Measurements from ENCODE around the gene SLC29A4.
"Not testable (repeated sequence)": the region's sequence is repeated elsewhere in the genome, so short reads cannot be mapped to it uniquely, and the experiment has no call there.

The SLC29A4 gene, protein sequence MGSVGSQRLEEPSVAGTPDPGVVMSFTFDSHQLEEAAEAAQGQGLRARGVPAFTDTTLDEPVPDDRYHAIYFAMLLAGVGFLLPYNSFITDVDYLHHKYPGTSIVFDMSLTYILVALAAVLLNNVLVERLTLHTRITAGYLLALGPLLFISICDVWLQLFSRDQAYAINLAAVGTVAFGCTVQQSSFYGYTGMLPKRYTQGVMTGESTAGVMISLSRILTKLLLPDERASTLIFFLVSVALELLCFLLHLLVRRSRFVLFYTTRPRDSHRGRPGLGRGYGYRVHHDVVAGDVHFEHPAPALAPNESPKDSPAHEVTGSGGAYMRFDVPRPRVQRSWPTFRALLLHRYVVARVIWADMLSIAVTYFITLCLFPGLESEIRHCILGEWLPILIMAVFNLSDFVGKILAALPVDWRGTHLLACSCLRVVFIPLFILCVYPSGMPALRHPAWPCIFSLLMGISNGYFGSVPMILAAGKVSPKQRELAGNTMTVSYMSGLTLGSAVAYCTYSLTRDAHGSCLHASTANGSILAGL

DNA sequence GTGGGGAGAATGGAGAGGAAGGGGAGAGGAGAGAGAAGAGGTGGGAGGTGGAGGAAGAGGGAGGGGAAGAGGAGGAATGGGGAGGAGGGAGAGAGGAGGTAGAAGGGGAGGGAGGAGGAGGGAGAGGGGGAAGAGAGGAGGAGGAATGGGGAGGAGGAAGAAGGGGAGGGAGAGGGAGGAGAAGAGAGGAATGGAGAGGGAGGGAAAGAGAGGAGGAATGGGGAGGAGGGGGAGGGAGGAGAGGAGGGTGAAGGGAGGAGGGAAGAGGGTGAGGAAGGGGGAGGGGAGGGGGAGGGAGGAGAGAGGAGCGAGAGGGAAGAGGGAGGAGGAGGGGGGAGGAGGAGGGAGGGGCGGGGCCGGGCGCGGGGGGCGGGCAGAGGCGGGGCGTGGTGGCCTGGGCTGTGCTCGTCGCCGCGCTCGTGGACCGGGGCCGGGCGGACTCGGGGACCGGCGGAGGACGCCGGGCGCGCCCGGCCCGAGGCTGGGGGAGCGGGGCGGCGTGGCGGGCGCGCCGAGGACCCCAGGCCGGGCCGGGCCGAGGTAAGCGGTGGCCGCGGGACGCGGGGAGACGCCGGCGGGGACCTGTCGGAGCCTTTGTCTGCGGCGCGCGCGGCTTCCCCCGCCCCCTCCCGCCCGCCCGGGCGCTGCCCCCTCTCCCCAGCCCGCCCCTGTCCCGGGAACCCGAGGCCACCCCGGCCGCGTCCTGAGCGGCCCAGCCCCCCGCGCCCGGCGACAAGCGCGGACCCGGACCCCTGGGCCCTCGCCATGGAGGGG lies at the start of gene SLC29A4:
TSS of gene SLC29A4 (plus strand) at position 401 of the 774 bp plus-strand sequence. CDS start 4,874 bp downstream, outside the sequence.
- DNase-seq (ENCODE audit: low read depth), result no peak

DNA sequence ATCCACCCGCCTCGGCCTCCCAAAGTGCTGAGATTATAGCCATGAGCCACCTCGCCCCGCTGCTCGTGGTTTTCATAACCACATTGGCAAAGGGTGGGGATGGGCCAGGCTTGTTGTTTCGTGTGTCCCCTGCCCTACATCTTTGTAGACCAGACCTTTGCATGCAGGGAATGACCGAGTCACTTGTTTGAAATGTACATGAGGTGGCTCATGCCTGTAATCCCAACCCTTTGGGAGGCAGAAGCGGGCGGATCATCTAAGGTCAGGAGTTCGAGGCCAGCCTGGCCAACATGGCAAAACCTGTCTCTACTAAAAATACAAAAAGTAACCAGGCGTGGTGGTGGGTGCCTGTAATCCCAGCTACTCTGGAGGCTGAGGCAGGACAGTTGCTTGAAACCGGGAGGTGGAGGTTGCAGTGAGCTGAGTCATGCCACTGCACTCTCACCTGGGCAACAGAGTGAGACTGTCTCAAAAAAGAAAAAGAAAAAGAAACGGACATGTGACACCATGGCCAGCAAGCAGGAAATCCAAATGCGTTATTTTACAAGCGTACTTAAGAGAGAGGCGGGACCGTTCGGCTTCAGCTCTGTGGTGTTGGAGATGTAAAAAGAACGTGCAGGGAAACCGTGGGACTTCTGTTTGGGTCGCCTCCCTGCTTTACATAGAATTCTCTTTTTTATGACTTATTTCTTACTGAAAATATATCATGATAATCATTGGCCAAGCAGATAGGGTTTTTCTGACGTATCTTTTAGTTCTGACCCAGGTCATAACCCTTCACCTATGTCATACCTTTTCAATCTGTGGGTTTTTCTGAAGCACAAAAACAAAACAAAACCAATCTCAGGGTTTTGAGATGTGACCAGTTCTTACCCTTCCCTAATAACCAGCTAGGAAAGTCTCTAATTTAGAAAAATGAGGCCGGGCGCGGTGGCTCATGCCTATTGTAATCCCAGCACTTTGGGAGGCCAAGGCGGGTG lies 47.6 kb upstream of the SLC29A4 start:
- no peak for DNase-seq (ENCODE audit: low read depth)

DNA sequence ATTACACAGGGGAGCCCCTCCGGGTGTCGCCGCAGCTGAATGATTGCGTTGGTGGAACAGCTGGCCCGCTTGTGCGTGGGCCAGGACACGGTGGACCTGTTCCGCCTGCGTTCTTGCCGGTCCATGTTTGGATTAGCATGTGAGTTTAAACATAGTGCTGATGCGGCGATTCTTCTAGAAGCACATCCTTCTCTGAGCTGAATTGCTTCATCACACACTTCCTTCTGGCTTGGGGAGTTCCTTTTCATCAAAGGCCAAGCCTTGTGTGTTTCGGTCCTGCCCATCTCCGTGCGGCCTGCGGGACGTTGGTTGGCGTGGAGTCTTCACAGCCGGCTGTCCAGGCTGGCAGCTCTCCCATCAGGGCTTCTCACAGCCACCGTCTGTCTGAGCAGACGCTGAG lies 45.5 kb upstream of the SLC29A4 start:
- DNase-seq (ENCODE audit: low read depth), result peak; percentile 49

DNA sequence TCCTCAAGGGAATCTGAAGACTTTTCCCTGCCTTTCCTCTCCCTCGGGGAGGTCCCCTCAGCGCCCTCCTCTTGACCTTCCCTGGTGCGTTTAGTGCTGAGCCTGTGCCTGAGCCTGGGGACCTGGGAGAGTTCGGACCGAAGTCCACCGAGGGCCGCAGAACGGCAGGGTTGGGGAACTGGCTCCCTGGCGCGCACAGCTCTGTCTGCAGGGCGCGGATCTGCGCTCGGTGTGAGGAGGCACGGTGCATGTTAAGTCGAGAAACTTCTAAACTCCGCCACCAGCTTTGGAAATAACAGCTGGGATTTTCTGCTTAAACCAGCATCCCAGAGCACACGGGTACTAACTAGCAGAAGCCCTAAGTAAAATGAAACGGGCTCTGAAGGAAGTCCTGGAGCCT lies 44.2 kb upstream of the SLC29A4 start:
- DNase-seq (ENCODE audit: low read depth), result no peak

DNA sequence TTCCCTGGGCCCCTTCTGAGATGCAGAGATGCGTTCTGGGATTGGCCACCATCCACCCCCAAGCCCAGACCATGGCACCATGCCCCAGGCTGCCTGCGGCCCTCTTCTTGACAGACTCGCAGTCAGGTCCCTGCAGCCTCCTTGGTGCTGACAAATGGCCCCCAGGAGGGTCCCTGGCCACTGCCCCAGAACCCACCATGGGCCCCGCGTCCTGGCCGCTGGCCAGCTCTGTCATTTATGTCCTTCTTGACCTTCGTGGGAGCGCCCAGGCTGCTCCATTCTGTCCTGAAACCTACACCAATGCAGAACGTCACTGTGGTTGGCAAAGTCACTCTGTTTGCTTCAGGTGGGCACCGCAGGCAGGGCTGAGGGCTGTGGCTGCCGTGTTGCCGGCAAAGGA lies 39.5 kb upstream of the SLC29A4 start:
- no peak for DNase-seq (ENCODE audit: low read depth)

DNA sequence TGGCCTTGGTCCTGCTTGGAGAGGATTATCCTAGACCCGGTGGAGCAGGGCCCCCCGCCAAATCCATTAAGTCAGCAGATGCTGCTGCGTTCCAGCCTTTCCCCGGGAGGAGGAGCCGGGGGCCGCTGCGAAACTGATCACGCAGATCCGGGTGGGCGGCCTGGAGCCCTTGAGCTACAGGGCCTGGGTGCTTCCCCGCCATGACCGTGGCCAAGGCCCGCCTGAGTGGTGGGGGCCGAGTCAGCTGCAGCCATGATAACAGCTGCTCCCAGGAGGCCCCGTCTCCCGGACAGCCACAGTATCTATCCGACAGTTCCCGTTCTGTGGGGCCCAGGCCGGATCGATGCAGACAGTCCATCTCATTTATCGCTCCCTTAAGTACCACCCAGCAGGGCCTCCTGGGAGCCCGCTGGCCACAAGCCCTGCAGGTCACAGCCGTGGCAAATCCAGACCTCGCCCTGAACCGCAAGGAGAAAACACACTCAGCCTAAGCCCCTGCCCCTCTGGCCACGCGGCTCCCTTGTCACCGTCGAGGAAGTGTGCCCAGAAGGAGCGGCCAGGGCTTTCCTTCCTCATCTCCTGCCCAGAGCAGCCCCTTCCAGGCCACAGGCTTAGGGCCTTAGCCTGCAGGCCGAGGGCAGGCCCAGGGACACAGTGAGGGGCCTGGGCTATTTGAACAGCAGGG lies 34.4 kb upstream of the SLC29A4 start:
- DNase-seq (ENCODE audit: low read depth), result no peak

DNA sequence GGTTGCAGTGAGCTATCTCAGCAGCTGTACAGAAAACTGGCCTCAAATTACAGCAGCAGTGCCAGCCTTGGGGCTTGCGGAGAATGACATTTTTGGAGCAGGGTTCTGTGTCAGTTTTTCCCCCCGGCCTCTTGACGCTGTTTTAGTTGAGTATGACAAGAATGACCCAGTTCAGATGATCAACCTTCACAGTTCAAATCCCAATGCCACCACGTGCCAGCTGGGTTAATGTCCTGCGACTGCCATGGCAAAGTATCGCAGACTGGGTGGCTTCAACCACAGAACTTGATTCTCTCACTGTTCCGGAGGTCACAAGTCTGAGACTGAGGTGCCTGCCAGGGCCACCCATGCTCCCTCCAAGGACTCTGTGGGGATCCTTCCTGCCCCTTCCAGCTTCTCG lies 32.0 kb upstream of the SLC29A4 start:
- not testable (repeated sequence) for DNase-seq (ENCODE audit: low read depth)

DNA sequence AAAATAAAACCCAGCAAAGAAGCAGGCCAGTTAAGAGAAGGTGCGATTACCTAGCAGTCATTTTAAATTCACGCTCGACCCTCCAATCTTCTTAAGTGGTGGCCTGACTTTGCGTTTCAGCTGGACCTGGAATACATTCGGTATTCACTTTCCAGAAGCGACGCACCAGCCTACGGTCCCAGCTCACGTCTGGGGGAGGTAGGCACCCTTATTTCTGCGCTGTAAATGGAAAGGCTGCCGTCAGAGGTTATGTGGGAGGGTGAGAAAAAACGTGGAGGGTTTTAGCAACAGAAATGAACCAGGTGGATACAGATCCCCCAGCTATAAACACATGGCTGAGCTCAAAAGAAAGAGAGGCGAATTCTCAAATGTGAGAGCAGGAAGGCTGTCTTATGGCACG lies 29.2 kb upstream of the SLC29A4 start:
- not testable (repeated sequence) for DNase-seq (ENCODE audit: low read depth)

DNA sequence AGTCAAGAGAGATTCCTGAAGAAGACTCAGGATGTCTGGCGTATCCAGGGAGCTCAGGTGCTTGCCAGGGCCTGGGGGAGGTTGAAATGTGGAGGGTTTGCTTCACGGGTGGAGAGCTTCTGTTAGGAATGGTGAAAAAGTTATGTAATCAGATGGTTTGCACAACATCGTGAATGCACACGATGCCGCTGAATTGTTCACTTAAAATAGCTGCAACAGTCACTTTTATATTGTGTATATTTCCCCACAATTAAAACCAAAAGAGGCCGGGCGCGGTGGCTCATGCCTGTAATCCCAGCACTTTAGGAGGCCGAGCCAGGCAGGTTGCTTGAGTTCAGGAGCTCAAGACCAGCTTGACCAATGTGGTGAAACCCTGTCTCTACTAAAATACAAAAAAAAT lies 28.4 kb upstream of the SLC29A4 start:
- DNase-seq (ENCODE audit: low read depth), result not testable (repeated sequence)

DNA sequence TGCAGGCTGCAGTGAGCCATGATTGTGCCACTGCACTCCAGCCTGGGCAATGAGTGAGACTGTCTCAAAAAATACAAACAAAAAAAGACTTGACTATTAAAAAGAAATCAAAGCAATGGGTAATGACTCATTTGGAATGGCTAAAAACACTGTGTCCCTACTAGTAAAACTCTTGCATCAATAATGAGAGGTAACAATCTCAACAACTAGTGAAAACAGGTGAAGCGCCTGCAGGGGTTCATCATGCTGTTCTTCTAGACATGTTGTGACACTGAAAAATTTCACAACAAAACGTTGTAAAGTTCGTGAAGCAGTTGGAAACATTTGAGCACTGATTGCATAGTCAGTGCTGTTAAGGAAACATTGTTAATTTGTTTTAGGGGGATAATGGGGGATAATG lies 26.9 kb upstream of the SLC29A4 start:
- DNase-seq (ENCODE audit: low read depth), result no peak

DNA sequence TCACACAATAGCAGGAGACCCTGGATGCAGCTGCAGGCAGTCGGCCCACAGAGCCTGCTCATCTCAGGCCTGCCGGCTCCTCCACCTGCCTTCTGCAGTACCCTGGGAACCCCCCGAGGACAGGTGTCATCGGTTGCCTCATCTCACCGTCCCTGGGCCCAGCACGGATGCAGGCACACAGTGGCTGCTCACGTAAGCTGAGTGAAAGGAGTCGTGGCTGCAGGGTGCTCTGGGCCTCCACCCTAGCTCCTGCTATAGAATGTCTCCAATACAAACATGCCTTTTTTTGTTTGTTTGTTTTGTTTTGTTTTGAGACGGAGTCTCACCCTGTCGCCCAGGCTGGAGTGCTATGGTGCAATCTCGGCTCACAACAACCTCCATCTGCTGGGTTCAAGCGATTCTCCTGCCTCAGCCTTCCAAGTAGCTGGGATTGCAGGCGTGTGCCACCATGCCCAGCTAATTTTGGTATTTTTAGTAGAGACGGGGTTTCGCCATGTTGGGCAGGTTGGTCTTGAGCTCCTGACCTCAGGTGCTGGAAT lies 22.1 kb upstream of the SLC29A4 start:
- DNase-seq (ENCODE audit: low read depth), result not testable (repeated sequence)

DNA sequence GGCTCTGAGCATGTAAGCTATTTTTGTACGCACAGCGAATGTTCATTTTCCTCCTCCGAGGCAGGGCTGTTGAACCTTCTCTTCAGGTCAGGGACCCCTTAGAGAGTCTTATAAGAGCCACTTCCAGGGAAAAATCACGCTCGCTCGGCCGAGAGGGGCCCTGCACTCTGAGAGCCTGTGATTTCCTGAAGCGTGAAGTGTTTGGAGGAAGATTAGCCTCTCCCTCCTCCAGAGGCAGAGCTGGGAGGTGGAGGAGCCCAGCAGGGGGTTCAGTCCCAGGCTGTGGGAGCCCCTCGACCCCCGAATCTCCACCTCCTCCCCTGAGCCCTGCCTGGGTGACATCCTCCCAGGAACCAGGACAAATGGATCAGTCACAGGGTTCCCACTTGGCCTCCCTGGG lies 19.7 kb upstream of the SLC29A4 start:
- DNase-seq (ENCODE audit: low read depth), result not testable (repeated sequence)

DNA sequence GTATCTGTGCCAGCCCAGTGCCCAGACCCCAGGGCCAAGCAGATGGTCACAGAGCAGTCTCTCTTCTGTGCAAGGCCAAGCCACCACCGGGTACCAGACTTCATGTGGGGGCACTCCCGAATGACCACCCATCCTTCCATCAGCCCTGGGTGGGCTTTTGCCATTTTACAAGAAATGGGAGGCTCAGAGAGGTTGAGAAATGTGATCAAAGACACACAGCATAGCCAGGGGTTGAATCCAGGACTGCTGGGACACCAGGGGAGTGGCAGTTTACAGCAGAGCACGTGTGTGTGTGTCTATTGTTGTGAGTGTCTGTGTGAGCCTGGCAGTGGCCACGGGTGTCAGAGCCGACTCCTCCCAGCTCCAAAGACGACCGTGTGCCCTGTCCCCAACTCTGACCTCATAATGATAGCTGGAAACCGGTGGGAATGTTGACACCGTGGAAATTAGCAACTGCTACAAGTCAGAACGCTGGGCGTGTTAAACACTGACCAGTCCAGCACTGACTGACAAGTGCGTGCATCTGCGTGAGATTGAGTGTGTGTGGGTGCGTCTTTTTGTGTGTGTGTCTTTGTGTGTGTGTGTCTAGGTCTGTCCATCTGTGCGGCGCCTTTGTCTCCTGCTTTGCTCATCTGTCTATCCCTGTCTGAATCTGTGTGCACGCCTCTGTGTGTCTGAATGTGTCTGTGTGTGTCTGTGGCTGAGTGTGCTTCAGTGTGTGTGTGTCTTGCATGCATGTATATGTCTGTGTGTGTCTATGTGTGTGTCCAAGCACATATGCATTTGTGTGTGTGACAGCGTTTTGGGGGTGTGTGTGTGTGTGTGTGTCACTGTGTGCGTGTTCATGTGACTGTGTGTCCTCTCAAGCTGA lies 17.2 kb upstream of the SLC29A4 start:
- DNase-seq (ENCODE audit: low read depth), result no peak

DNA sequence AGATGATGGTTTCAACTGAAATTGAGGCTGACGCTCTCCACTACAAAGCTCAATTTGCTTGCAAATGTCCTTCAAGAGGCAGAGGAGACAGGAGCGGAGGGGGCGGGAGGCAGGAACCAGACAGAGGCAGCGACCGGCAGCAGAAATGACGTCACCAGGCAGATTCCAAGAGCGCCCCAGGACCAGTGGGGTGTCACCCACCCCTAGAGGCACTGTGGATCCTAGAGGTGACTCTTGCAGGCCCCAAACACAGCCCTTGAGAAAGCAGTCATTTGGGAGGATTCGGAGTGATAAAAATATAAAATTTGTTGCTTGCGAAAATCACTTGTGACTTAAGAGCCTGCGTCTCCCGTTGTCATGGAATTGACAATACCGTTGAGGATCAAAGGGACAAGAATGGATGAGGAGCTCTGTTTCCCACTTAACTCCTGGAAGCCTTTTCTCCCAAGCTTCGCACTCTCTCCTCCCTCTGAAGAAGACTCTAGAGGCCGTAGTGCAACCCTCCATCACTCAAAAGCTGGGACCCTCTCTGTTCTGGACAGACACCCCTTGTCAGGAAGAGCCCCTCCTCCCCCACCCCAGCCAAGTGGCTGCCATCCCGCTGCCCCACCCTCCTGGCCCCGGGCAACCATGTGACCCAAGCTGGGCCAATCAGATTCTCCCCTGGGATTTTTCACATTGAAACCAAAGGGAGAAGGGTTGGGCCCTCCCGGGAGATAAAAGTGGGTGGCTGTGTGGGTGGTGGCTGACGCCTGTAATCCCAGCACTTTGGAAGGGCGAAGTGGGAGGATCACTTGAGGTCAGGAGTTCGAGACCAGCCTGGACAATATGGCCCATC lies 16.3 kb upstream of the SLC29A4 start:
- no peak for DNase-seq (ENCODE audit: low read depth)

DNA sequence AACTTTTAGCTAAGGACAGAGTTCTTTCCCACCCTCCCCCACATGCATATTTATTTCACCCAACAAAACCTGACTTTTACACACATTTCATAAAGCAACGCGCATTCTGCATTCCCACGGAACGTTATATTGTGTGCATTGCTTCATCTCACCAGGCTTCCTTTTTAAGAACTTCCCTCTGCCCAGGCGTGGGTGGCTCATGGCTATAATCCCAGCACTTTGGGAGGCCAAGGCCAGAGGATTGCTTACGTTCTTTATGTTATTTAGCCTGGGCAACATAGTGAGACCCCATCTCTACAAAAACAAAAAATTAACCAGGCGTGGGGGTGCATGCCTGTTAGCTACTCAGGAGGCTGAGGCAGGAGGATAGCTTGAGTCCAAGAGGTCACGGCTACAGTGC lies 14.9 kb upstream of the SLC29A4 start:
- not testable (repeated sequence) for DNase-seq (ENCODE audit: low read depth)

DNA sequence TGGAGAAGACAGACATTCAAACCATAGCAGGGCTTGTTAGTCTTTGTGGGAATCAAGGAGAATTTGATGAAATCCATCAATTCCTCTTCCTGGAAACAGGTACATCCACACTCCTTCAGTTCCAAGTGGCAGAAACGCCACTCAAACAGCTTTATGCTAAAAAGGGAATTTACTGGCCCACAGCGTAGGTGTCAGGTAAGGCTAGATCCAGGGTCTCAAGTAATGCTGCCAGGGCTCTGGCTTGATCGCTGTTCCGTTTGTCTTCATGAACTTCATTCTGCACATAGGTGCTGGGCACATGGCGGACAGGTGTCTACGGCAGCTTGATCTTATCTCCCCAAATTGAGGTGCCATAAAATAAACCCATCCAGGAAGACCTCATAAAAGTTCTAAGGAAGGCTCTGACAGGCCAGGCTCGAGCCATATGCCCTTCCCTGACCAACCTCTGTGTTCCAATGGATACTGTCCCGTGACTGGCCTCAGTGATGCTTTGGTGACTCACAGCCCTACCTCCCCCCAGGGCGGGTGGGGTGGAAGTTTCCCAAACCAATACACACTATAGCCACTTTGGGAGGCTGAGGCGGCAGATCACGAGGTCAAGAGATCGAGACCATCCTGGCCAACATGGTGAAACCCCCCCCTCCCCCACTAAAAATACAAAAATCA lies 12.6 kb upstream of the SLC29A4 start:
- not testable (repeated sequence) for DNase-seq (ENCODE audit: low read depth)

DNA sequence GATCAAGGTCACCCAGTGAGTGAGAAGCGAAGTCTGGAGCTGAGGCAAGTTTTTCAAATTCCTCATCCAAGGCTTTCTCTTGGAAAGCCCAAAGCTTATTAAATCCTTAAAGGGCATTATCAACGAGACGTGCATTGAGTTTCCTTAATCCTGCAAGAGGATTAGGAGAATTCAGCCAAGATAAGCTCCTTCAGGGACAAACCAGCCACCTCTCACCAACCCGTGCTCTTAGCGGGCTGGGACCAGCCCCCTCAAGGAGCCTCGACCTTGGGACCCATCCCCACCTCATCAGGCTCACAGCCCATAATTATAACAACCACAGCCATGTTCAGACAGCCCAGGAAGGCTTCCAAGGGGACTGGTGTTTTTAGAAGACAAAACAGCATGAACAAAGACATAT lies 12.0 kb upstream of the SLC29A4 start:
- no peak for DNase-seq (ENCODE audit: low read depth)

DNA sequence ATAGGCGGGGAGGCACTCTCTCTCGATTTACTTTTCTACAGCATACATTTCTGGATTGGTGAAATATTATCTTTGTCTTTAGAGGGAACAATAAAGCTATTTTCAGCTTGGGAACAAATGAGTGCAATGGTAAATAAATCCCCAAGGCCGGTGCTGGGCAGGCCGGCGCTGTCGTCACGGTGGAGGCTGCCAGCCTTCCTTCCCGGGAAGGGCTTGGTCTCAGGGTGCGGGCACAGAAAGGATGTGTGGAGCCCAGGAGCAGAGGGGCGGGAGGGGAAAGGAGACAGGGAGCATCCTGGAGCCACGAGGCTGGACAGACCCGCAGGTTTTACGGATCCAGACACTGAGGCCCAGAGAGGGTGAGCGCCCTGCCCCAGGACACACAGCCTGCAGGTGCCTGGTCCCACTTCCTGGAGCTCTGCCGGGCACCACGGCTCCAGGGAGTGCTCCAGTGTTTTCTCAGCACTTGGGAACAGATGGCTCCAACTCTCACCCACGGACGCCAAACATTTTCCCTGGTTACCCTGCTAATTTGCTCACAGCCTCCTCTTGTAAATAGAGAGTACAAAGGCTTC lies 8.8 kb upstream of the SLC29A4 start:
- not testable (repeated sequence) for DNase-seq (ENCODE audit: low read depth)
